Superior temporal gyrus (tissue), 1 donor: ENCODE data around the gene USE1.

Experiments used
- DNase-seq: peaks from one replicate; pipeline ENCODE4 v3.0.0-alpha.2; 2016; ENCODE audit errors: extremely low spot score

Gene USE1

GRCh38 chr19:17256130-17256529 lies 41.0 kb downstream of the USE1 start:
- DNase-seq, result no peak

GRCh38 chr19:17259118-17259780 lies 44.1 kb downstream of the USE1 start:
- no peak for DNase-seq

- DNase-seq, result no peak
These were observed 44.8 kb downstream of the USE1 start for GRCh38 chr19:17259934-17260333.

- peak; percentile 31 for DNase-seq
These were observed 45.7 kb downstream of the USE1 start for GRCh38 chr19:17260842-17261325.

GRCh38 chr19:17262557-17262956 lies 47.4 kb downstream of the USE1 start:
- no peak for DNase-seq

- no peak for DNase-seq
These were observed 48.8 kb downstream of the USE1 start for GRCh38 chr19:17263712-17264640.

- no peak for DNase-seq
These were observed 49.5 kb downstream of the USE1 start, which contains the start of gene USHBP1 for GRCh38 chr19:17264641-17264979. Gene USHBP1, minus strand, starts transcription at chr19:17264745. Its CDS starts 446 bp downstream, at chr19:17264299.

GRCh38 chr19:17266026-17266425 lies 50.9 kb downstream of the USE1 start:
- DNase-seq, result no peak

- DNase-seq, result no peak
These were observed 51.4 kb downstream of the USE1 start for GRCh38 chr19:17266589-17266974.

GRCh38 chr19:17266975-17267788 lies 52.0 kb downstream of the USE1 start, which contains the start of gene BABAM1:
Gene BABAM1, plus strand, starts transcription at chr19:17267443. Its CDS starts 1,364 bp downstream, at chr19:17268807.
- DNase-seq, result peak; percentile 99

- DNase-seq, result no peak
These were observed 53.6 kb downstream of the USE1 start for GRCh38 chr19:17268754-17269153.
